ENCODE results near the gene GORASP2.

Gene GORASP2

GRCh38 chr2:170985407-170985806, 56.4 kb downstream of the GORASP2 start:
- H3K27ac ChIP-seq (ENCODE audit: low read depth, low read length), result no peak overlapping the region
- H3K36me3 ChIP-seq (ENCODE audit: insufficient read depth, low read length), result no peaks in the 10 kb centered on the region
- H3K27me3 ChIP-seq (ENCODE audit: control insufficient read depth in 1 of 2, insufficient read depth in 2 of 2, low read length in 2 of 2), result no peaks in the 10 kb centered on the region
- no peaks in the 10 kb centered on the region for H3K4me1 ChIP-seq (ENCODE audit: insufficient read depth, low read length)
- H3K9me3 ChIP-seq (ENCODE audit: low read length), result no peaks in the 10 kb centered on the region
- H3K4me3 ChIP-seq (ENCODE audit: low read depth in 1 of 2, low read length in 2 of 2), result no peak overlapping the region
- no peak overlapping the region for H3K9ac ChIP-seq (ENCODE audit: low read length)

GRCh38 chr2:170986566-170987258, 57.7 kb downstream of the GORASP2 start:
- H3K27me3 ChIP-seq (ENCODE audit: control insufficient read depth in 1 of 2, insufficient read depth in 2 of 2, low read length in 2 of 2), result no peaks in the 10 kb centered on the region
- no peak overlapping the region for H3K4me3 ChIP-seq (ENCODE audit: low read depth in 1 of 2, low read length in 2 of 2)
- H3K4me1 ChIP-seq (ENCODE audit: insufficient read depth, low read length), result no peaks in the 10 kb centered on the region
- no peak overlapping the region for H3K27ac ChIP-seq (ENCODE audit: low read depth, low read length)
- H3K9ac ChIP-seq (ENCODE audit: low read length), result no peak overlapping the region
- no peaks in the 10 kb centered on the region for H3K9me3 ChIP-seq (ENCODE audit: low read length)
- H3K36me3 ChIP-seq (ENCODE audit: insufficient read depth, low read length), result peaks cover 3% of the 10 kb centered on the region

DNA sequence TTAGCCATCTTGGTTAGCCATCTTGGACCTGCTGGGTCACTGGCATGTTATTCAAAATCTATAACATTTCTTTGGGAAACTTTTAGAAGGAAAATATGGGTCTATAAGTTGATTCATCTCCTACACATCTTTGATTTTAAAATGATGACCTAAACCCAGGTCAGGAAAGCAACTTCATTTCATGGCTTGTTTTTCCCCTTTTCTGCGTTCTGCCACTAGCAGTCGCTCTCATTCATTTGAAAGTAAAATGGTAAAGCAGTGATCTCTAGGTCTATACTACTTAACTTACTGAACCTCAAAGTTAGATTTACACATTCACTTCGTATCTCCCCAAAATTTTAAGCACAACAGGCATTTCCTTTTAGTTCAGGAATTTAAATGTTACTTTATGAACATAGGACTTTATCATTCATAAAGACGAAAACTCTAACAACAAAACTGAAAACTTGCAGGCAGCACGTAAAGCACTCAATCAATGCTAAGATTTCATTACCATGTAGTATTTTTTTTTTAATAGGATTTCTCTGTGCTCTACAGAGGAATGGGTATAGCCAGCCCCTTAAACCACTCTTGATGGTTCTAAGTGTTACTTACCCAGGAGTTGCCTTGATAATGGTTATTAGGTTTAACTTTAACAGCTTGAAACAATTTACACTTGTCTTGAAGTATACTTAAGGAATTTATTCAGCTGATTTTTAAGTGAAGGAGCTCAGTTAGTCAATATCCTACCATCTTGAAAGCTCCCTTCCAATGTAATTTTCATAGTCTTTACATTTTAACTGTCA, 62.5 kb downstream of the GORASP2 start:
- no peaks in the 10 kb centered on the region for H3K27me3 ChIP-seq (ENCODE audit: control insufficient read depth in 1 of 2, insufficient read depth in 2 of 2, low read length in 2 of 2)

DNA sequence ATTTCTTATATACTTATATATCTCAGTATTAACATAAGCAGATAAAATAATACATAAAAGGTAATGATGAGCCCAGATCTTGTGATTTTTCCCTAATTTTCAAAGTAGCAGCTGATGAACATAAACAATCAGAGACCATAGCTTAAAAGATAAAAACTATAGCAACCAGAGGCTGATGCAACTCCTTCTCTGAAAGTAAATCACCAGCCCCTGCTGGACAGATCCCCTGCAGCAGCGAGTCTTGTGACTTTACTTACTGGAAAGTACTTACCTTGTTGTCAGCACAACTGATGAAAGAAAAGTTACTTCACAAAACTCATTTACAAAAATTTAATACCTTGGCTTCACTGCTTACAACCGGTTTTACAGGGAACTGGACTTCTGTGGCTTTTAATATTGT, 67.3 kb downstream of the GORASP2 start:
- Histone ChIP-seq H3K9ac (ENCODE audit: low read length) (no peak overlapping the region), H3K27ac (ENCODE audit: low read depth, low read length) (no peak overlapping the region), H3K4me3 (ENCODE audit: low read depth in 1 of 2, low read length in 2 of 2) (no peak overlapping the region), H3K36me3 (ENCODE audit: insufficient read depth, low read length) (peaks cover 30% of the 10 kb centered on the region), H3K4me1 (ENCODE audit: insufficient read depth, low read length) (no peaks in the 10 kb centered on the region), H3K27me3 (ENCODE audit: control insufficient read depth in 1 of 2, insufficient read depth in 2 of 2, low read length in 2 of 2) (no peaks in the 10 kb centered on the region), H3K9me3 (ENCODE audit: low read length) (no peaks in the 10 kb centered on the region)

More for the DNA sequence above, 62.5 kb downstream of the GORASP2 start:
- Histone ChIP-seq H3K9me3 (ENCODE audit: low read length) (no peaks in the 10 kb centered on the region), H3K9ac (ENCODE audit: low read length) (no peak overlapping the region), H3K27ac (ENCODE audit: low read depth, low read length) (no peak overlapping the region), H3K36me3 (ENCODE audit: insufficient read depth, low read length) (peaks cover 25% of the 10 kb centered on the region), H3K4me1 (ENCODE audit: insufficient read depth, low read length) (no peaks in the 10 kb centered on the region), H3K4me3 (ENCODE audit: low read depth in 1 of 2, low read length in 2 of 2) (no peak overlapping the region)

- Histone ChIP-seq H3K4me1 (ENCODE audit: insufficient read depth, low read length) (no peaks in the 10 kb centered on the region), H3K4me3 (ENCODE audit: low read depth in 1 of 2, low read length in 2 of 2) (no peak overlapping the region), H3K9me3 (ENCODE audit: low read length) (no peaks in the 10 kb centered on the region), H3K27me3 (ENCODE audit: control insufficient read depth in 1 of 2, insufficient read depth in 2 of 2, low read length in 2 of 2) (no peaks in the 10 kb centered on the region), H3K9ac (ENCODE audit: low read length) (no peak overlapping the region), H3K36me3 (ENCODE audit: insufficient read depth, low read length) (peaks cover 19% of the 10 kb centered on the region), H3K27ac (ENCODE audit: low read depth, low read length) (no peak overlapping the region)
These were observed 69.0 kb downstream of the GORASP2 start for GRCh38 chr2:170997893-170998597.

DNA sequence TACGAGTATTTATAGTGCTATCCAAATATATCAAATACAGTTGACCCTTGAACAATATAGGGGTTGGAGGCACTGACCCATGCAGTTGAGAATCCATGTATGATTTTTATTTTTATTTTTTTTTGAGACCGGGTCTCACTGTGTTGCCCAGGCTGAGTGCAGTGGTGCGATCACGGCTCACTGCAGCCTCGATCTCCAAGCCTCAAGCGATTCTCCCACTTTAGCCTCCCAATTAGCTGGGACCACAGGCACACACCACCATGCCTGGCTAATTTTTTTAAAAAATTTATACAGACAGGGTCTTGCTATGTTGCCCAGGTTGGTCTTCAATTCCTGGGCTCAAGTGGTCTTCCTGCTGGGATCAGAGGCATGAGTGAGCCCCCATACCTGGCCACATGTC, 70.6 kb downstream of the GORASP2 start:
- Histone ChIP-seq H3K27me3 (ENCODE audit: control insufficient read depth in 1 of 2, insufficient read depth in 2 of 2, low read length in 2 of 2) (no peaks in the 10 kb centered on the region), H3K9ac (ENCODE audit: low read length) (no peak overlapping the region), H3K36me3 (ENCODE audit: insufficient read depth, low read length) (peaks cover 10% of the 10 kb centered on the region), H3K9me3 (ENCODE audit: low read length) (no peaks in the 10 kb centered on the region), H3K27ac (ENCODE audit: low read depth, low read length) (no peak overlapping the region), H3K4me1 (ENCODE audit: insufficient read depth, low read length) (no peaks in the 10 kb centered on the region), H3K4me3 (ENCODE audit: low read depth in 1 of 2, low read length in 2 of 2) (no peak overlapping the region)

DNA sequence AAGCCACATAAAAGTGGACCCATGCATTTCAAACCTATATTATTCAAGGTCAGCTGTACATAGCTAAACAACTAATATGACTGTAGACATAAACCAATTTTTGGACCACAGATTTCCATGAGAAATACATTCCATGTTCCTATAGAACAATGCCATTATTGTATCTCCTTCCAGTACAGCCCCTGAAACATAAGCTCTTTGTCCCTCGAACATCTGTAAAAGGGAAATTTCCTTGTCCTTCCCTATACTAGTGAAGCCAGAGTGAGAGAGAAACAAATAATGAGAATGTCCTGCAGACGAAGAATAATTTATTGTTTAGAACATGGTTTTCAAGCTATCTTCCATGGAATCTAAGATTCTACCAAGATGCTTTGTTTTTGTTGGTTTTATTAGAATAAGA, 75.3 kb downstream of the GORASP2 start:
- peaks cover 18% of the 10 kb centered on the region for H3K36me3 ChIP-seq (ENCODE audit: insufficient read depth, low read length)
- no peak overlapping the region for H3K27ac ChIP-seq (ENCODE audit: low read depth, low read length)
- H3K27me3 ChIP-seq (ENCODE audit: control insufficient read depth in 1 of 2, insufficient read depth in 2 of 2, low read length in 2 of 2), result no peaks in the 10 kb centered on the region
- H3K9me3 ChIP-seq (ENCODE audit: low read length), result no peaks in the 10 kb centered on the region
- H3K9ac ChIP-seq (ENCODE audit: low read length), result no peak overlapping the region
- no peak overlapping the region for H3K4me3 ChIP-seq (ENCODE audit: low read depth in 1 of 2, low read length in 2 of 2)
- no peaks in the 10 kb centered on the region for H3K4me1 ChIP-seq (ENCODE audit: insufficient read depth, low read length)

- H3K27me3 ChIP-seq (ENCODE audit: control insufficient read depth in 1 of 2, insufficient read depth in 2 of 2, low read length in 2 of 2), result no peaks in the 10 kb centered on the region
- H3K9me3 ChIP-seq (ENCODE audit: low read length), result no peaks in the 10 kb centered on the region
- H3K4me3 ChIP-seq (ENCODE audit: low read depth in 1 of 2, low read length in 2 of 2), result no peak overlapping the region
- no peak overlapping the region for H3K9ac ChIP-seq (ENCODE audit: low read length)
- no peaks in the 10 kb centered on the region for H3K4me1 ChIP-seq (ENCODE audit: insufficient read depth, low read length)
- no peak overlapping the region for H3K27ac ChIP-seq (ENCODE audit: low read depth, low read length)
- H3K36me3 ChIP-seq (ENCODE audit: insufficient read depth, low read length), result peaks cover 22% of the 10 kb centered on the region
These were observed 75.8 kb downstream of the GORASP2 start for GRCh38 chr2:171004833-171005232.

GRCh38 chr2:171008550-171009205, 79.6 kb downstream of the GORASP2 start:
- H3K27me3 ChIP-seq (ENCODE audit: control insufficient read depth in 1 of 2, insufficient read depth in 2 of 2, low read length in 2 of 2), result no peaks in the 10 kb centered on the region
- no peak overlapping the region for H3K27ac ChIP-seq (ENCODE audit: low read depth, low read length)
- no peaks in the 10 kb centered on the region for H3K9me3 ChIP-seq (ENCODE audit: low read length)
- no peaks in the 10 kb centered on the region for H3K4me1 ChIP-seq (ENCODE audit: insufficient read depth, low read length)
- H3K4me3 ChIP-seq (ENCODE audit: low read depth in 1 of 2, low read length in 2 of 2), result no peak overlapping the region
- H3K9ac ChIP-seq (ENCODE audit: low read length), result no peak overlapping the region
- H3K36me3 ChIP-seq (ENCODE audit: insufficient read depth, low read length), result peaks cover 26% of the 10 kb centered on the region

DNA sequence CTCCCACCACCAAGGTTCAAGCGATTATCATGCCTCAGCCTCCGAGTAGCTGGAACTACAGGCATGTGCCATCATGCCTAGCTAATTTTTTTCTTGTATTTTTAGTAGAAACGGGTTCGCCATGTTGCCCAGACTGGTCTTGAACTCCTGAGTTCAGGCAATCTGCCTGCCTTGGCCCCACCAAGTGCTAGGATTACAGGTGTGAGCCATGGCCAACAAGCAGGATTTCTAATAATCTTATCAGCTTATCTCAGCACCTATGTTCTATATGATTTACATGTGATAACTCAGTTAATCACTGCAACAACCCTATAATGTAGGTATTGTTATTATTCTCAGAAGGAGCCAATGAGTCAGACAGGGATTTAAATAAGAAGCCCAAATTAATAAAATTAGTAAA, 80.3 kb downstream of the GORASP2 start:
- no peak overlapping the region for H3K4me3 ChIP-seq (ENCODE audit: low read depth in 1 of 2, low read length in 2 of 2)
- H3K4me1 ChIP-seq (ENCODE audit: insufficient read depth, low read length), result no peaks in the 10 kb centered on the region
- no peaks in the 10 kb centered on the region for H3K27me3 ChIP-seq (ENCODE audit: control insufficient read depth in 1 of 2, insufficient read depth in 2 of 2, low read length in 2 of 2)
- no peaks in the 10 kb centered on the region for H3K9me3 ChIP-seq (ENCODE audit: low read length)
- peaks cover 29% of the 10 kb centered on the region for H3K36me3 ChIP-seq (ENCODE audit: insufficient read depth, low read length)
- no peak overlapping the region for H3K27ac ChIP-seq (ENCODE audit: low read depth, low read length)
- H3K9ac ChIP-seq (ENCODE audit: low read length), result no peak overlapping the region

GRCh38 chr2:171013851-171014250, 84.8 kb downstream of the GORASP2 start:
- no peak overlapping the region for H3K4me3 ChIP-seq (ENCODE audit: low read depth in 1 of 2, low read length in 2 of 2)
- H3K9ac ChIP-seq (ENCODE audit: low read length), result no peak overlapping the region
- no peaks in the 10 kb centered on the region for H3K9me3 ChIP-seq (ENCODE audit: low read length)
- peaks cover 23% of the 10 kb centered on the region for H3K36me3 ChIP-seq (ENCODE audit: insufficient read depth, low read length)
- no peaks in the 10 kb centered on the region for H3K4me1 ChIP-seq (ENCODE audit: insufficient read depth, low read length)
- H3K27ac ChIP-seq (ENCODE audit: low read depth, low read length), result no peak overlapping the region
- H3K27me3 ChIP-seq (ENCODE audit: control insufficient read depth in 1 of 2, insufficient read depth in 2 of 2, low read length in 2 of 2), result no peaks in the 10 kb centered on the region
